ENCODE data around the gene JAKMIP3.
"Not testable (repeated sequence)": the region's sequence is repeated elsewhere in the genome, so short reads cannot be mapped to it uniquely, and the experiment has no call there.

The JAKMIP3 gene

GRCh38 chr10:132066812-132067211 lies 1.1 kb downstream of the JAKMIP3 start:
- no peak for DNase-seq

GRCh38 chr10:132068431-132069121 lies 2.8 kb downstream of the JAKMIP3 start:
- DNase-seq, result no peak

GRCh38 chr10:132069122-132069848 lies 3.5 kb downstream of the JAKMIP3 start:
- DNase-seq, result no peak

- no peak for DNase-seq
These were observed 4.1 kb downstream of the JAKMIP3 start for GRCh38 chr10:132069849-132070182.

GRCh38 chr10:132070724-132071123 lies 5.0 kb downstream of the JAKMIP3 start:
- no peak for DNase-seq

- no peak for DNase-seq
These were observed 5.9 kb downstream of the JAKMIP3 start for GRCh38 chr10:132071667-132072066.

- no peak for DNase-seq
These were observed 10.3 kb downstream of the JAKMIP3 start for GRCh38 chr10:132075909-132076577.

- DNase-seq, result no peak
These were observed 10.9 kb downstream of the JAKMIP3 start for GRCh38 chr10:132076578-132077081.

- no peak for DNase-seq
These were observed 11.3 kb downstream of the JAKMIP3 start for GRCh38 chr10:132077091-132077490.

GRCh38 chr10:132078746-132079345 lies 13.1 kb downstream of the JAKMIP3 start:
- no peak for DNase-seq

GRCh38 chr10:132084384-132084783 lies 18.6 kb downstream of the JAKMIP3 start:
- not testable (repeated sequence) for DNase-seq

- not testable (repeated sequence) for DNase-seq
These were observed 27.5 kb downstream of the JAKMIP3 start for GRCh38 chr10:132093236-132093635.

GRCh38 chr10:132094581-132095234 lies 29.0 kb downstream of the JAKMIP3 start:
- DNase-seq, result no peak

GRCh38 chr10:132095403-132096113 lies 29.8 kb downstream of the JAKMIP3 start:
- DNase-seq, result no peak

GRCh38 chr10:132096223-132096622 lies 30.5 kb downstream of the JAKMIP3 start:
- no peak for DNase-seq

GRCh38 chr10:132096863-132097478 lies 31.2 kb downstream of the JAKMIP3 start:
- no peak for DNase-seq

- DNase-seq, result no peak
These were observed 32.0 kb downstream of the JAKMIP3 start for GRCh38 chr10:132097609-132098377.

GRCh38 chr10:132098539-132099388 lies 33.0 kb downstream of the JAKMIP3 start:
- DNase-seq, result no peak

- DNase-seq, result no peak
These were observed 33.8 kb downstream of the JAKMIP3 start for GRCh38 chr10:132099389-132100090.

All from CD4-positive, alpha-beta T cell treated with Interleukin-1 beta for 1 hour (primary cell).